ENCODE data around the gene SLC39A8. TPM values are rescaled to one million over a fixed set of nuclear protein-coding genes. Genes with fewer than 3 reads are reported as not detected.

The SLC39A8 gene
- polyA plus RNA-seq, 1 donor from 2014 or later = 0.53 TPM

- Histone ChIP-seq H2AFZ (ENCODE audit: low read depth, low read length) (no peak overlapping the region), H3K9me3 (ENCODE audit: low read length) (no peaks in the 10 kb centered on the region), H3K27me3 (ENCODE audit: insufficient read depth, low read depth, low read length) (no peaks in the 10 kb centered on the region), H3K4me3 (ENCODE audit: low read length) (no peak overlapping the region), H3K27ac (ENCODE audit: low read length) (no peak overlapping the region), H3F3A (ENCODE audit: insufficient read depth, low read length, poor library complexity, severe bottlenecking) (no peaks in the 10 kb centered on the region), H3K4me2 (ENCODE audit: low read length) (no peak overlapping the region), H3K79me2 (replicated peaks; ENCODE audit: insufficient read depth, low read length) (no peaks in the 10 kb centered on the region), H4K20me1 (ENCODE audit: insufficient read depth) (no peaks in the 10 kb centered on the region), H3K36me3 (ENCODE audit: insufficient read depth, low read length) (no peaks in the 10 kb centered on the region), H3K9ac (ENCODE audit: low read length) (no peak overlapping the region), H3K9me2 (ENCODE audit: insufficient read depth, low read length) (no peaks in the 10 kb centered on the region)
- no peak for TF ChIP-seq REST (IDR thresholded peaks at IDR 0.05; ENCODE audit: borderline replicate concordance)
- TF ChIP-seq EP300 (conservative IDR thresholded peaks at IDR 0.05; ENCODE audit: poor library complexity, severe bottlenecking) = no peak
- TF ChIP-seq POLR2AphosphoS5 (IDR thresholded peaks at IDR 0.05) = no peak
- TF ChIP-seq MXI1 (conservative IDR thresholded peaks at IDR 0.05; ENCODE audit: poor library complexity, severe bottlenecking) = no peak
- TF ChIP-seq EZH2 (IDR thresholded peaks at IDR 0.05; ENCODE audit: borderline replicate concordance, insufficient read depth, low read length, poor library complexity, severe bottlenecking) = no peak
- no peak for TF ChIP-seq SMC3 (conservative IDR thresholded peaks at IDR 0.05; ENCODE audit: poor library complexity)
- TF ChIP-seq RAD21 (conservative IDR thresholded peaks at IDR 0.05) = no peak
Measured at GRCh38 chr4:102213031-102213430, 132.3 kb downstream of the SLC39A8 start.

Small RNA genes within 50 kb of the gene (small RNA-seq; reads per million reads assigned to genes)
- gene RN7SL728P = 0 reads per million in 3 experiments

Other genes with a start within 250 kb of the SLC39A8 start
- gene NFKB1, start 155.9 kb upstream of the SLC39A8 start, polyA plus RNA-seq = 4.5 and 8.6 TPM in 2 replicates

Data from neural cell (in vitro differentiated cells).